ENCODE data around the gene GRAMD2B.

Gene GRAMD2B

DNA sequence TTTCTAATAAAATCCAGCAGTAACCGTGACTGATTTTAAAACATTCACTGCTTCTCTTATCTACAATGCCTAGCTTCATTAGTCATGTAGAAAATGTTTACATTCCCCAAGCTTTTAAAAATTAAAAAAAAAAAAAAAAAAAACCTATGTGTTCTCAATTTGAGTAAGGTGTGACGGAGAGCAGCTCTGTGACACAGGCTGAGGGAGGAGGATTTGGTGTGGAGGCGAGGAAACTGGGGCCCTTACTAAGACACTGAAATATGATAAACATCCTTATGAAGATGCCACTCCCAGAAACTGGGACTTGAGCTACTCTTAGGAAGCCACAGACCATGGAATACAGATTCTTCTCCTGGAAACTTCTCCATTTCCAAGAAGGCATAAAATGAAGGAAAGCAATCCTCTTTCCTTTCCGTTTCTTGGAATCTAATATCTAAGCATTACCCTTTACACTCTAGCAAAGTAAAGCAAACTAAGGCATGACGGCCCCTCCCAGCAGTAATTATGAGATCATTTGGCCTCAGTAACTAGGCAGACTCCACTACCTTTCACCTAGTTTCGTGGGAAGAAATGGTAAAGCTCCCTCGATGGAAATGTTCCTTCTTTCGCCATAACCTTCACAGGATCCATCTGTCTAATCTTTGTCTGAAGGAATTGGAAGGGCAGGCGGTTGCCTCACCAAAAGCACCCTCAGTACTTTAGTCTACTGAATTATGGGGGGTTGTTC lies 23.5 kb downstream of the GRAMD2B start:
- H3K18ac ChIP-seq (ENCODE audit: low read depth in 1 of 2, low read length in 2 of 2), result peak overlapping the region in 1 of 2 experiments; percentile 57
- peak overlapping the region; percentile 87 for H2AK5ac ChIP-seq (ENCODE audit: low read length, severe bottlenecking)
- peak overlapping the region; percentile 35 to 69 for H3K4ac ChIP-seq (ENCODE audit: low read depth in 1 of 2, low read length in 2 of 2)
- H3K14ac ChIP-seq (ENCODE audit: low read length in 2 of 2), result no peak overlapping the region
- 55% methylated on average over 6 of the region's 9 CpGs for WGBS
- no peak overlapping the region for H2BK120ac ChIP-seq (ENCODE audit: low read depth, low read length)
- peaks cover 11% of the 10 kb centered on the region for H3K4me1 ChIP-seq (ENCODE audit: control insufficient read depth, insufficient read depth, low read depth, low read length)
- peak overlapping the region; percentile 67 for H4K8ac ChIP-seq (ENCODE audit: low read length)
- H2AFZ ChIP-seq (ENCODE audit: low read depth, low read length), result no peak overlapping the region
- no peak overlapping the region for H3K23ac ChIP-seq (ENCODE audit: low read length in 2 of 2)
- H3K79me1 ChIP-seq (replicated peaks; ENCODE audit: low read length, poor library complexity, severe bottlenecking), result peaks cover 16% of the 10 kb centered on the region
- H3K27ac ChIP-seq (ENCODE audit: low read length, poor library complexity, severe bottlenecking), result peak overlapping the region; percentile 70
- no peak overlapping the region for H2BK15ac ChIP-seq (ENCODE audit: low read depth, poor library complexity, severe bottlenecking)
- H2BK12ac ChIP-seq (ENCODE audit: low read length in 2 of 2), result peak overlapping the region; percentile 42 to 61
- no peak overlapping the region for H2BK5ac ChIP-seq (ENCODE audit: low read depth, low read length, poor library complexity, severe bottlenecking)
- H4K91ac ChIP-seq (ENCODE audit: low read length), result no peak overlapping the region
- peak overlapping the region; percentile 42 for H3K9ac ChIP-seq (ENCODE audit: low read length)
- H3K9me3 ChIP-seq (ENCODE audit: control insufficient read depth, low read length), result no peaks in the 10 kb centered on the region
- peaks cover 7 to 16% of the 10 kb centered on the region in 2 experiments for H3K36me3 ChIP-seq (ENCODE audit: control insufficient read depth in 1 of 2, insufficient read depth in 2 of 2, low read depth in 1 of 2, low read length in 2 of 2)
- no peaks in the 10 kb centered on the region for H3K27me3 ChIP-seq (ENCODE audit: control insufficient read depth in 1 of 2, insufficient read depth in 1 of 2, low read length in 2 of 2)
- peak; percentile 71 for DNase-seq
- H3K4me2 ChIP-seq (ENCODE audit: low read length, poor library complexity, severe bottlenecking), result no peak overlapping the region
- no peak overlapping the region for H3K4me3 ChIP-seq (ENCODE audit: insufficient read depth in 1 of 2, low read depth in 1 of 2, low read length in 2 of 2)

DNA sequence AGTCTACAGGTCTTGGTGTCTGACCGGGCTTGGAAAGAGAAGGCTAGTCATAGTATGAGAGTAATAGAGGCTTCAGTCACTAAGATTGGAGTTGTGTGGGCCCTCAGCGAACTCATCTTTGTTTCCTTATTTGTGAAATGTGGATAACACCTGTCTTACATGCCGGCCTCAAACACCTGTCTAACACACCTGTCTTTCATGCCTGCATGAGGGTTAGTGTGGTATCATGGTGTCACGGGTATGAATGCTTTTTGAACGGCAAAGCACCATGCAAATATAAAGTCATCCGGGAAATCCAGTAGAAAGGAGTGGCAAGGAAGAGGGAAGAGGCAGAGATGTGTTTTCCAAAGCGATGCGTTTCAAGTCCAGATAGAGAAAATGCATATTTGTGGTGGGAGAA lies 25.5 kb downstream of the GRAMD2B start:
- no peak overlapping the region for H2BK12ac ChIP-seq (ENCODE audit: low read length in 2 of 2)
- 82% methylated on average over 8 of the region's 8 CpGs for WGBS
- DNase-seq, result no peak

DNA sequence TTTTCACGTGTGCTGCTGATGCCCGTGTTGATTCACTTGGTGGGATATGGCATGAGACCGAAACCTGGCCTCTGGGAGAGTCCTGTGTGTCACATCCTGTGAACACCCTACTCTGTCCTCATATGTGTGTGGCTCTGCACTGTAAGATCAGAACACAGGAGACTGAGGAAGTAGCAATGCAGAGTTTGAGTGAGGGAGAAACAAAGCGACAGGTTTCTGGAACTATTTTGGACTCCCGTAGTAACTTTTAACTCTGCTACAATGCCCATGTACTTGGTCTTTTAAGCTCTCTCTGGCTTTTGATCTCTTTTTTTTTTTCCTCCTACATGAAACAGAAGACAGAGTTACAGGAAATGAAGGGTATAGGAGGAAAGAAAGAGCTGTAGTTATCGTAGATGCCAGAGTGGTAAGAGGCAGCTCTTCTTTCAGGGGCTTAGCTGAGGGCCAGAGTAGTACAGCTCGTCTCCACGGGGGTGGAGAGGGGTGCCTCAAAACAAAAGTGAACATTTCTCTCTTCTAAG lies 26.6 kb downstream of the GRAMD2B start:
- H2AFZ ChIP-seq (ENCODE audit: low read depth, low read length), result no peak overlapping the region

More for the DNA sequence above, 25.5 kb downstream of the GRAMD2B start:
- no peak overlapping the region for H3K9ac ChIP-seq (ENCODE audit: low read length)
- no peak overlapping the region for H3K18ac ChIP-seq (ENCODE audit: low read depth in 1 of 2, low read length in 2 of 2)
- no peak overlapping the region for H2BK120ac ChIP-seq (ENCODE audit: low read depth, low read length)
- no peak overlapping the region for H4K8ac ChIP-seq (ENCODE audit: low read length)
- H3K14ac ChIP-seq (ENCODE audit: low read length in 2 of 2), result no peak overlapping the region
- H2AFZ ChIP-seq (ENCODE audit: low read depth, low read length), result no peak overlapping the region
- H3K36me3 ChIP-seq (ENCODE audit: control insufficient read depth in 1 of 2, insufficient read depth in 2 of 2, low read depth in 1 of 2, low read length in 2 of 2), result peaks cover 7 to 18% of the 10 kb centered on the region in 2 experiments
- H2AK5ac ChIP-seq (ENCODE audit: low read length, severe bottlenecking), result no peak overlapping the region
- peaks cover 11% of the 10 kb centered on the region for H3K4me1 ChIP-seq (ENCODE audit: control insufficient read depth, insufficient read depth, low read depth, low read length)
- no peak overlapping the region for H3K27ac ChIP-seq (ENCODE audit: low read length, poor library complexity, severe bottlenecking)
- H4K91ac ChIP-seq (ENCODE audit: low read length), result no peak overlapping the region
- H2BK15ac ChIP-seq (ENCODE audit: low read depth, poor library complexity, severe bottlenecking), result no peak overlapping the region
- H2BK5ac ChIP-seq (ENCODE audit: low read depth, low read length, poor library complexity, severe bottlenecking), result no peak overlapping the region
- H3K27me3 ChIP-seq (ENCODE audit: control insufficient read depth in 1 of 2, insufficient read depth in 1 of 2, low read length in 2 of 2), result no peaks in the 10 kb centered on the region
- H3K79me1 ChIP-seq (replicated peaks; ENCODE audit: low read length, poor library complexity, severe bottlenecking), result peaks cover 24% of the 10 kb centered on the region
- no peaks in the 10 kb centered on the region for H3K9me3 ChIP-seq (ENCODE audit: control insufficient read depth, low read length)
- no peak overlapping the region for H3K4ac ChIP-seq (ENCODE audit: low read depth in 1 of 2, low read length in 2 of 2)
- no peak overlapping the region for H3K23ac ChIP-seq (ENCODE audit: low read length in 2 of 2)
- H3K4me2 ChIP-seq (ENCODE audit: low read length, poor library complexity, severe bottlenecking), result no peak overlapping the region
- H3K4me3 ChIP-seq (ENCODE audit: insufficient read depth in 1 of 2, low read depth in 1 of 2, low read length in 2 of 2), result no peak overlapping the region

DNA sequence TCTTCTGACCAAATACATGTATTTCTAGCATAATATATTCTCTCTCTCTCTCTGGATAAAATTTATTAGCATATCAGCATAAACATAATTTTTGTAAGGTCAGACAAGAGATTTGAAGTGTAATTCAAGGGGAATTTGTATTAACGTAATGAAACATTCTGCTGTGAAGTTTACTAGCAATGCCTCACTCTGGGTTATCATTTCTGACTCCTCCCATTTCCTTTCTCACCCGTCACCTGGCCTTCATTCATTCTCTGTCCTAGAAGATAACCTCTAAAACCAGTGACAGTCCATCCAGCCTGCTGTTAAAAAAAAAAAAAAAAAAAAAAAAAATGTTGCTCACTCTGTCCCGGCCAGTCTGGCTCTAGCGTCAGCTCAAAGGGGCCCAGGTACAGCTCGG lies 27.1 kb downstream of the GRAMD2B start:
- no peak overlapping the region for H3K18ac ChIP-seq (ENCODE audit: low read depth in 1 of 2, low read length in 2 of 2)
- no peak overlapping the region for H3K14ac ChIP-seq (ENCODE audit: low read length in 2 of 2)
- H4K8ac ChIP-seq (ENCODE audit: low read length), result no peak overlapping the region
- peaks cover 11% of the 10 kb centered on the region for H3K4me1 ChIP-seq (ENCODE audit: control insufficient read depth, insufficient read depth, low read depth, low read length)
- no peak overlapping the region for H2BK5ac ChIP-seq (ENCODE audit: low read depth, low read length, poor library complexity, severe bottlenecking)
- no peak overlapping the region for H2AFZ ChIP-seq (ENCODE audit: low read depth, low read length)
- H4K91ac ChIP-seq (ENCODE audit: low read length), result no peak overlapping the region
- no peak overlapping the region for H3K27ac ChIP-seq (ENCODE audit: low read length, poor library complexity, severe bottlenecking)
- WGBS, result 89% methylated on average over 5 of the region's 5 CpGs
- H3K9ac ChIP-seq (ENCODE audit: low read length), result peak overlapping the region; percentile 66
- H3K27me3 ChIP-seq (ENCODE audit: control insufficient read depth in 1 of 2, insufficient read depth in 1 of 2, low read length in 2 of 2), result no peaks in the 10 kb centered on the region
- H3K4ac ChIP-seq (ENCODE audit: low read depth in 1 of 2, low read length in 2 of 2), result no peak overlapping the region
- no peak overlapping the region for H3K23ac ChIP-seq (ENCODE audit: low read length in 2 of 2)
- H2BK12ac ChIP-seq (ENCODE audit: low read length in 2 of 2), result no peak overlapping the region
- H2BK120ac ChIP-seq (ENCODE audit: low read depth, low read length), result no peak overlapping the region
- peaks cover 7 to 18% of the 10 kb centered on the region in 2 experiments for H3K36me3 ChIP-seq (ENCODE audit: control insufficient read depth in 1 of 2, insufficient read depth in 2 of 2, low read depth in 1 of 2, low read length in 2 of 2)
- peaks cover 24% of the 10 kb centered on the region for H3K79me1 ChIP-seq (replicated peaks; ENCODE audit: low read length, poor library complexity, severe bottlenecking)
- no peaks in the 10 kb centered on the region for H3K9me3 ChIP-seq (ENCODE audit: control insufficient read depth, low read length)
- no peak overlapping the region for H3K4me2 ChIP-seq (ENCODE audit: low read length, poor library complexity, severe bottlenecking)
- no peak overlapping the region for H3K4me3 ChIP-seq (ENCODE audit: insufficient read depth in 1 of 2, low read depth in 1 of 2, low read length in 2 of 2)
- no peak for DNase-seq
- no peak overlapping the region for H2BK15ac ChIP-seq (ENCODE audit: low read depth, poor library complexity, severe bottlenecking)
- H2AK5ac ChIP-seq (ENCODE audit: low read length, severe bottlenecking), result no peak overlapping the region

More for the DNA sequence above, 26.6 kb downstream of the GRAMD2B start:
- H2BK12ac ChIP-seq (ENCODE audit: low read length in 2 of 2), result no peak overlapping the region
- H3K4me2 ChIP-seq (ENCODE audit: low read length, poor library complexity, severe bottlenecking), result no peak overlapping the region
- no peak overlapping the region for H3K23ac ChIP-seq (ENCODE audit: low read length in 2 of 2)
- no peak overlapping the region for H2BK15ac ChIP-seq (ENCODE audit: low read depth, poor library complexity, severe bottlenecking)
- H4K8ac ChIP-seq (ENCODE audit: low read length), result no peak overlapping the region
- no peak overlapping the region for H2BK5ac ChIP-seq (ENCODE audit: low read depth, low read length, poor library complexity, severe bottlenecking)
- no peak overlapping the region for H4K91ac ChIP-seq (ENCODE audit: low read length)
- no peaks in the 10 kb centered on the region for H3K9me3 ChIP-seq (ENCODE audit: control insufficient read depth, low read length)
- DNase-seq, result peak; percentile 62
- H2AK5ac ChIP-seq (ENCODE audit: low read length, severe bottlenecking), result no peak overlapping the region
- H3K27me3 ChIP-seq (ENCODE audit: control insufficient read depth in 1 of 2, insufficient read depth in 1 of 2, low read length in 2 of 2), result no peaks in the 10 kb centered on the region
- H3K27ac ChIP-seq (ENCODE audit: low read length, poor library complexity, severe bottlenecking), result no peak overlapping the region
- H3K9ac ChIP-seq (ENCODE audit: low read length), result peak overlapping the region; percentile 66
- WGBS, result 52% methylated on average over 6 of the region's 8 CpGs
- H3K14ac ChIP-seq (ENCODE audit: low read length in 2 of 2), result no peak overlapping the region
- peaks cover 12% of the 10 kb centered on the region for H3K4me1 ChIP-seq (ENCODE audit: control insufficient read depth, insufficient read depth, low read depth, low read length)
- peak overlapping the region in 1 of 2 experiments; percentile 38 for H3K4me3 ChIP-seq (ENCODE audit: insufficient read depth in 1 of 2, low read depth in 1 of 2, low read length in 2 of 2)
- H3K36me3 ChIP-seq (ENCODE audit: control insufficient read depth in 1 of 2, insufficient read depth in 2 of 2, low read depth in 1 of 2, low read length in 2 of 2), result peaks cover 7 to 18% of the 10 kb centered on the region in 2 experiments
- no peak overlapping the region for H3K18ac ChIP-seq (ENCODE audit: low read depth in 1 of 2, low read length in 2 of 2)
- peaks cover 24% of the 10 kb centered on the region for H3K79me1 ChIP-seq (replicated peaks; ENCODE audit: low read length, poor library complexity, severe bottlenecking)
- no peak overlapping the region for H3K4ac ChIP-seq (ENCODE audit: low read depth in 1 of 2, low read length in 2 of 2)
- H2BK120ac ChIP-seq (ENCODE audit: low read depth, low read length), result no peak overlapping the region
